ENCODE results near the gene UTF1. TPM values are rescaled to one million over a fixed set of nuclear protein-coding genes. Genes with fewer than 3 reads are reported as not detected.

UTF1 gene
- total and polyA plus RNA-seq, 11 donors, result not detected

DNA sequence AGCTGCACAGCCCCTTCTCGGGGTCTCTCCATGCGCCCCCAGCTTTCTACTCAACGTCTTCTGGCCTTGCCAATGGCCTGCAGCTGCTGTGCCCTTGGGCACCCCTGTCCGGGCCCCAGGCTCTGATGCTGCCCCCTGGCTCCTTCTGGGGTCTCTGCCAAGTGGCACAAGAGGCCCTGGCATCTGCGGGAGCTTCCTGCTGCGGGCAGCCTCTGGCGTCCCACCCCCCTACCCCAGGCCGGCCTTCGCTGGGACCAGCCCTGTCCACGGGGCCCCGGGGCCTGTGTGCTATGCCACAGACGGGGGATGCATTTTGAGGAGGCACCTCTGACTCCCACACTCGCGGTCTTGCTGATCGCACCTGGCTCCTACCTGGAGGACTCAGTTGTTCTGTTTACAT, 10.0 kb downstream of the UTF1 start:
- Histone ChIP-seq H3K27me3 (peaks cover 37 to 94% (median 76%) of the 10 kb centered on the region in 9 donors), H3K4me3 (no peak overlapping the region), H3K36me3 (no peaks in the 10 kb centered on the region), H3K27ac (no peak overlapping the region), H3K9me3 (no peaks in the 10 kb centered on the region), H3K4me1 (peaks cover 0 to 37% (median 4%) of the 10 kb centered on the region in 12 donors)
- intact Hi-C loops (cut with DNase I), result no loop called here
- TF ChIP-seq, protein P1, sequence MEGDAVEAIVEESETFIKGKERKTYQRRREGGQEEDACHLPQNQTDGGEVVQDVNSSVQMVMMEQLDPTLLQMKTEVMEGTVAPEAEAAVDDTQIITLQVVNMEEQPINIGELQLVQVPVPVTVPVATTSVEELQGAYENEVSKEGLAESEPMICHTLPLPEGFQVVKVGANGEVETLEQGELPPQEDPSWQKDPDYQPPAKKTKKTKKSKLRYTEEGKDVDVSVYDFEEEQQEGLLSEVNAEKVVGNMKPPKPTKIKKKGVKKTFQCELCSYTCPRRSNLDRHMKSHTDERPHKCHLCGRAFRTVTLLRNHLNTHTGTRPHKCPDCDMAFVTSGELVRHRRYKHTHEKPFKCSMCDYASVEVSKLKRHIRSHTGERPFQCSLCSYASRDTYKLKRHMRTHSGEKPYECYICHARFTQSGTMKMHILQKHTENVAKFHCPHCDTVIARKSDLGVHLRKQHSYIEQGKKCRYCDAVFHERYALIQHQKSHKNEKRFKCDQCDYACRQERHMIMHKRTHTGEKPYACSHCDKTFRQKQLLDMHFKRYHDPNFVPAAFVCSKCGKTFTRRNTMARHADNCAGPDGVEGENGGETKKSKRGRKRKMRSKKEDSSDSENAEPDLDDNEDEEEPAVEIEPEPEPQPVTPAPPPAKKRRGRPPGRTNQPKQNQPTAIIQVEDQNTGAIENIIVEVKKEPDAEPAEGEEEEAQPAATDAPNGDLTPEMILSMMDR (IDR thresholded peaks at IDR 0.05), result no peak
- no peak for TF ChIP-seq POLR2A (IDR thresholded peaks at IDR 0.05)
- 66 to 76% (median 72%) methylated on average over 15 of the region's 15 CpGs for WGBS, 4 donors
- ATAC-seq, result no peak
- no peak for DNase-seq

DNA sequence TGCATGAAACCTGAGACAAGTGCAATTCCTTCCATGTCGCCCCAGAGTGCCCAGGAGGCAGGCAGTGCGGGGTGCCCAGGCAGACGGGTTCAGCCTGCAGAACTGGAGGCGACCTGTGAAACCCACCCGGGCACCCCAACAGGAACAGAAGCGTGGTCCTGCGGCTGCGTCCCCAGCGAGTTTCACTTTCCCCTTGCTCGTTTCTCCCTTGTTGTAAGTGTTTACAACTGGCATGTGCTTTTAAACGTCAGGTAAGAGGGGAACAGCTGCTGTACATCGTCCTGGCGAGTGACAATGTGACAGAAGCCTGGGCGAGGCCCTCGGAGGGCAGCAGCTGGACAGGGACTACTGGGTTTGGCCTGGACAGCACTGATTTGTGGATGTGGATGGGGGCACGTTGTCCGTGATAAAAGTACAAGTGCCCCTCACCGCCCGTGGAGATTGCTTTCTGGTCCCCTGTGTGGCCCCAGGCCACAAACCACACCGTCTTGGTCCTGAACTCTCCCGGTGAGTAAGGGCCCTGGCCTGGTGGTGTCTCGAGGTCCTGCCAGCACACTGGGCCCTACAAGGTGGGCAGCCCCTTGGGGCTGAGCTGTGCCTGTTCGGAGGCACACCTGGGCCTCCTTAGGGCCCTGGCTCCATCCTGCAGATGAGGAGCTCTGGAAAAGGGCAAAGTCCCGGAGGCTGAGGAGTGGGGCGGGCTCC, 11.6 kb downstream of the UTF1 start:
- peak overlapping the region in 1 of 12 donors; percentile 52 for H3K4me3 ChIP-seq
- no peak for TF ChIP-seq POLR2A (IDR thresholded peaks at IDR 0.05)
- TF ChIP-seq, protein P1 (IDR thresholded peaks at IDR 0.05), result no peak
- no peak overlapping the region for H3K27ac ChIP-seq
- 65 to 72% (median 70%) methylated on average over 18 to 25 of the region's 25 CpGs for WGBS, 4 donors
- H3K4me1 ChIP-seq, result peaks cover 0 to 27% (median 2%) of the 10 kb centered on the region in 12 donors
- H3K36me3 ChIP-seq, result no peaks in the 10 kb centered on the region
- intact Hi-C loops (cut with DNase I), result no loop called here
- ATAC-seq, result no peak
- no peaks in the 10 kb centered on the region for H3K9me3 ChIP-seq
- peaks cover 28 to 92% (median 73%) of the 10 kb centered on the region in 9 donors for H3K27me3 ChIP-seq
- DNase-seq, result no peak

DNA sequence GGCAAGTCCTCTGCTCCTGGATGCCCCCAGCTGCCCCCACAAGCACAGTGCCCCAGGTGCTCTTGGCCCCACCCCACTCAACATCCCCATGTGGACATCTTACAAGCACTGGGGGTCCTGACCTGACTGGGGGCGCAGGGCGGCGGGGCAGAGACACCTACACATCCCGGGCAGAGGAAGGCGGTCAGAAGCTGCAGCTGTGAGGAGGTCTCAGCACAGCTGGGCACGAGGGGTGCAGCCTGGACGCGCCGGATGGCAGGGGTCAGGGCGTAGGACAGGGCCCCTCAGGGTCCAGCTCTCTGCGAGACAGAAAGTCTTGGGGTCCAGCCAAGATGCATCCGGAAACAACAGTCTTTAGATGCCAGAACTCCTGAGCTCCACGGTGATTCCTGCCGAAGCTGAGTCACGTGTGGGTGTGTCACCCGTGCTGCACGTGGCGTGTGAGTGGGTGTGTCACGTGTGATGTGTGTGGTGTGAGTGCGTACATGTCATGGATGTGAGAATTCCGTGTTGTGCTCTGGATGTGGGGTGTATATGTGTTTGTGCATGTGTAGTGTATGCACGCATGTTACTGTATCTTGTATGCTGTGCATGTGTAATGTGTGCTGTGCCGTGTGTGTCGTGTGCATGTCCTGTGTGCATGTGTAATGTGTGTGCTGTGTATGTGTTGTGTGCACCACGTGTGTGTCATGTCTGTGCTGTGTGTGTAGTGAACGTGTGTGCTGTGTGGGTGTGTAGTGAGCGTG, 12.8 kb downstream of the UTF1 start:
- TF ChIP-seq, protein P1 (IDR thresholded peaks at IDR 0.05), result no peak
- TF ChIP-seq POLR2A (IDR thresholded peaks at IDR 0.05), result no peak
- ATAC-seq (no peak), DNase-seq (no peak)
- Histone ChIP-seq H3K27me3 (peaks cover 16 to 91% (median 62%) of the 10 kb centered on the region in 9 donors), H3K36me3 (no peaks in the 10 kb centered on the region), H3K4me3 (no peak overlapping the region), H3K4me1 (peaks cover 0 to 16% (median 0%) of the 10 kb centered on the region in 12 donors), H3K9me3 (no peaks in the 10 kb centered on the region), H3K27ac (no peak overlapping the region)
- intact Hi-C loops (cut with DNase I), result no loop called here
- 73 to 82% (median 79%) methylated on average over 27 of the region's 27 CpGs for WGBS, 4 donors

DNA sequence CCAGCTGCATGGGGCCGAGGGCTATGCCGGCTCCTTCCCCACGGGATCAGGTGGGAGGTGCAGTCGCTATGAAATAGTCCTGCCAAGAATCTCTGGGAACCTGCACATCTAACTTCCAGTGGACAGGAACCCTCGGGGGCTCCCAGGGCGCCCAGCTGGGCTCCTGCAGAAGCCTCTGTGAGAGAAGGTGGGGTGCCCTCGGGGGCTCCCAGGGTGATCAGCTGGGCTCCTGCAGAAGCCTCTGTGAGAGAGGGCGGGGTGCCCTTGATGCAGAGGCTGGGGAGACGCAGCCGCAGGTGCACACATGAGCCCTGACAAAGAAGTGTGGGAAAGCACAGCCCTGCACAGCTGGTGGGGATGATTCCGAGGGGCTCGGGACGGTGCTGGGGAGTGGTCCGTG, 13.6 kb downstream of the UTF1 start:
- Histone ChIP-seq H3K27me3 (peaks cover 9 to 91% (median 54%) of the 10 kb centered on the region in 9 donors), H3K4me1 (peaks cover 0 to 16% (median 0%) of the 10 kb centered on the region in 12 donors), H3K27ac (no peak overlapping the region), H3K9me3 (no peaks in the 10 kb centered on the region), H3K36me3 (no peaks in the 10 kb centered on the region), H3K4me3 (no peak overlapping the region)
- ATAC-seq (no peak), DNase-seq (no peak)
- WGBS, 4 donors, result 62 to 76% (median 68%) methylated on average over 14 of the region's 14 CpGs
- no peak for TF ChIP-seq POLR2A (IDR thresholded peaks at IDR 0.05)
- TF ChIP-seq, protein P1 (IDR thresholded peaks at IDR 0.05), result no peak
- intact Hi-C loops (cut with DNase I), result no loop called here
